IPS DF 4.7 (cell line): ENCODE measurements around the gene GOT2.
"Not testable (repeated sequence)": the region's sequence is repeated elsewhere in the genome, so short reads cannot be mapped to it uniquely, and the experiment has no call there.

Experiments used
- DNase-seq: peaks from one replicate; pipeline ENCODE4 v3.0.0-alpha.2; 2013; ENCODE audit warnings: low spot score; ENCODE audit errors: extremely low read depth

The GOT2 gene

DNA sequence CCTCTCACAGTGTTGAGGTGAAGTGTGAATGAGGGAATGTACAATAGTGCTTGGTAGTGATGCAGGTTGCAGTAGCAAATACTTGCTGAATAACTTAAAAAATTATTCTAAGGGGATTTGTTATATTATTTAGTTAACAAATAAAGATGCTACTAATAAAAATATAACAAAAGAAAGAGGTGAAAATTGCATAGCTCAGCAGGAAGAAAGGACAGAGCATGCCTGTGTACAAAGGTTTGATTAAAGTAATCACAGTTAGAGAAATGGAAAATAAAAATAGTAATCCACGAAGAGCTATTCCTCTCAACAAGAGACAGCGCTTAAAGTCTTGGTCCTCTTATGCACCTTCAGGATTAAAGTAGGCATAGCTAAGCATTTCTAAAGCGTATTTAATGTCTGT is 11.0 kb downstream of the GOT2 start:
- DNase-seq = no peak

DNA sequence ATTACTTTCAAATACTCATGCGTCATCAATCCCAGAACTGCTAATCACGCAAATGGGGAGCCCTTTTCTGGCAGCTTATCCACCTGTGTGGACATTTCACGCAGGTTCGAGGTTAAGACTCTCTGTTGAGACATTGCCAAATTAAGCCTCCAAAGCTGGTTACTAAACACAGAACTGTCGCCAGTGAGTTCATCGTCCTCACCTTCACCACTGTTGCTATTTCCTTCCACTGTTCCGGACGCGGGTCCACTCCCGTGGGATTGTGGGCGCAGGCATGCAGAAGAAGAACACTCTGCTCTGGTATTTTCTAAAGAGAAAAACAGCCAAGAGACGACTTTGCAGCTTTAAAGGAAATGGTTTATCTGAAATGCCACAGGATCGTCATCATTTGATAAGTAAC is 16.1 kb downstream of the GOT2 start:
- DNase-seq = no peak

DNA sequence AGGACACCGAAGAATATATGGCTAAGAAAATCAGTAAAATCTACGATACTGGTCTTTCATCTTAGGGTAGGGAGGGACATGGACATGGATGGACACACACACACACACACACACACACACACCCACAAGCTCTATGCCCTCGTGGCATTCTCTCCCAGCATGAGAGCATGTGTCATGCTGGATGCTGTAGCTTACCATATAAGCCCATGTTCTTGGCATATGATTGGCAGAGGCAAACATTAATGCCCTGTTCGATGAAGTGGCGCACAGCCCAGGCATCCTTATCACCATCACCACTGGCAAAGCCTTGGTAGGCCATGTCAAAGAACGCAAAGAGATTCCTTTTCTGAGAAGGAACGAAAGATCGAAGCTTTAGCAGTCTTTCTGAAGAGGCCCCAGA is 17.6 kb downstream of the GOT2 start:
- DNase-seq = no peak

DNA sequence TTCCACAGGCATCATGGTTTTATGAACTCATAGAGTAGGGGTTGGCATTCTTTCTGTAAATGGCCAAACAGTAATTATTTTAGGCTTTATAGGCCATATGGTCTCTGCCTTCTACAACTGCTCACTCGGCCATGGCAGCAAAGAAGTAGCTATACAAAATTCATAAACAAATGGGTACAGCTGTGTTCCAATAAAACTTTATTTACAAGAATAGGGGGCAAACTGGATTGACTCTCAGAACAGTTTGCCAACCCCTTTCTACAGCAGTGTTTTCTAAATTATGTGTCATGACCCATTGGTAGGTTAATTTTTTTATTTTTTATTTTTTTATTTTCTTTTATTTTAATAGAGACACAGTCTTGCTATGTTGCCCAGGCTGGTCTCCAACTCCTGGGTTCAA is 20.4 kb downstream of the GOT2 start:
- no peak for DNase-seq

DNA sequence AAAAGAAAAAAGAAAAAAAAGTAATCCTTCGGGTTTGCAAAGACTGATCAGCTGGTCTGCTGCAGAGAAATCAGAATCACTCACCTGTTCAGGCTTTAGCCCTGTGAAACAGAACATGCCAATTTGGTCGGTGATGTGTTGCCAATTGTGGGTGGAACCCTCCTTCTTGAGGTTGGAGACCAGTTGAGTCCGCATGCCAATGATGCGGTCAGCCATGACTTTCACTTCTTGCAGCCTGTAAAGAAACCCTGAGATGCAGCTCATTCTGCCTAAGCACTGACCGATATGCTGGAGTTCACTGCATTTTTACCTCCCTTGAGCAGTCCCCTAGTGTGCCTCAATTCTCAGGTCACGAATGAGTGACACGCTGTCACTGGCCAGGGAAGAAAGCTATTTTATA is 24.8 kb downstream of the GOT2 start:
- DNase-seq = no peak

DNA sequence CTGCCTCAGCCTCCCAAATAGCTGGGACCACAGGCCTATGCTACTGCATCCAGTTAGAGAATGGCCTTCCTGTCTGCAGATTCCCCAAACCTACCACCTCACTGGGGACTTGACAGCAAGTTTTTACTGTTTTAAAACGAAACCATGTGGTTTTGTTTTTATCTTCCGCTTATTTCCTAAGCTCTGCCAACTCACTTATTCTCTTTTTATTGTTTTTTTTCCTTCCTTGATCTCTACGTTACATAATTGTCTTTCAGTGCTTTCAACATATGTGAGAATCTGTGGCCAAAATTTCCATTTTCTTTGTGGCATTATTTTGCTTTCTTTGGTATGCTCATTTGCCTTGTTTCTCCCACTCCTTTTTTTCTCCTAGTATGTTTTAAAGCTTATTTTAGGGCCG is 35.0 kb downstream of the GOT2 start:
- no peak for DNase-seq

DNA sequence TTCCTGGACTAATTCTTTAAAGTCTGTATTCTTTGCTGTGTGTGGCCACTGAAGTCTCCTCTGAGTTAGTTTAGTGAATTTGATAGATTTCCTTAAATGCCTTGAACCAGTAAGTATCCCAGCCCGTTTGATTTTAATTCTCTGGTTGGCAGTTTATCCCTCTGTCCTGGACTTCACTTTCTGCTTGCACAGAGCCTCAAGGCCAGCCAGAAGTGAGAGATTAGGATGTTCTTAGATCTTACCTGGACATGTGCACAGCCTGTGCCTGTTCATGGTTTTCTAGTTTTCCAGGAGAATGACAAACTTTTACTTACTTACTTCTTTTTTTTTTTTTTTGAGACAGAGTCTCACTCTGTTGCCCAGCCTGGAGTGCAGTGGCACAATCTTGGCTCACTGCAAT is 38.7 kb downstream of the GOT2 start:
- DNase-seq = no peak

DNA sequence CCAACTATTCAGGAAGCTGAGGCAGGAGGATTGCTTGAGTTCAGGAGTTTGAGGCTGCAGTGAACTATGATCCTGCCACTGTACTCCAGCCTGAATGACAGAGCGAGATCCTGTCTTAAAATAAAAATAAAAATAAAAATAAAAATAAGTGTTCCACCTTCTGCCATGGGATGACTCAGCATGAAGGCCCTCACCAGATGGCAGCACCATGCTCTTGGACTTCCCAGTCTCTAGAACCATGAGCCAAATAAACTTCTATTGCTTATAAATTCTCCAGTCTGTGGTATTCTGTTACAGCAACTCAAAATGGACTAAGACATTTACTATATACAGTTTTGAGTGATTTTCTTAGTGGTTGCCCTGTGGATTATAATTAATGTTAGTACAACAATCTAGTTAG is 41.7 kb downstream of the GOT2 start:
- no peak for DNase-seq

DNA sequence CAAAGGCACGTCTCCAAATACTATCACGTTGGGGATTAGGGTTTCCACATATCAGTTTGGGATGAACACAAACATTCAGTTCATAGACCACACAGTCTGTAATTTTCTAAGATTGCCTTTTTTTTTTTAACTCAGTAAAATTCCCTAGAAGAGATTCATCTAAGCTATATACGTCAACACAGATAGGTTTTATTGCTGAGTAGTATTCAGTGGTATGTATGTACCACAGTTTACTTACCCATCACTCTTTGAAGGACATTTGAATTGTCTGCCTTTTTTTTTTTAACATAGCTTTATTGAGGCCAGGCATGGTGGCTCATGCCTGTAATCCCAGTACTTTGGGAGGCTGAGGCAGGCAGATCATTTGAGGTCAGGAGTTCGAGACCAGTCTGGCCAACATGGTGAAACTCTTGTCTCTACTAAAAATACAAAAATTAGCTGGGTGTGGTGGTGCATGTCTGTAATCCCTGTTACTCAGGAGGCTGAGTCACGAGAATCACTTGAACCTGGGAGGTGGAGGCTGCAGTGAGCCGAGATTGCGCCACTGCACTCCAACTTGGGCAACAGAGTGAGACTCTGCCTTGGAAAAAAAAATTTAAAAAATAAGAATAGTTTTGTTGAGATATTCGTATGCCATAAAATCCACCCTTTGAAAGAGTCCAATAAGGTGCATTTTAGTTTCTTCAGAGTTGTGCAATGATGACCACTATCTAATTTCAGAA is 47.0 kb downstream of the GOT2 start:
- not testable (repeated sequence) for DNase-seq

DNA sequence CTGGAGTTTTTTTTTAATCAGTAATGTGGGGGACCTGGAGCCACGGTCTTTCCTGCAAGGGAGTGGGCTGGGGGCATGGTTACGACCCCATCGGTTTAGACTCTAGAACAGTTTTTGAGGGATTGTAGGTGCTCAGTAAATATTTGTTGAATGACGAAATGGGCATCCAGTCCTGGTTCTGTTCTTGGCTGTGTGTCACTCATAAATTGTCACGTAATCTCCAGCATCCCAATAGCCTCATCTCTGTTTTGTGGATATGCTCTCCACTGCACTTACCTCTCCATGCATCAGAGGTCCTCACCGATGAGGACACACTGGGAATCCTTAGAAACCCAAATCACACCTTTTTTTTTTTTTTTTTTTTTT is 49.0 kb downstream of the GOT2 start:
- no peak for DNase-seq

DNA sequence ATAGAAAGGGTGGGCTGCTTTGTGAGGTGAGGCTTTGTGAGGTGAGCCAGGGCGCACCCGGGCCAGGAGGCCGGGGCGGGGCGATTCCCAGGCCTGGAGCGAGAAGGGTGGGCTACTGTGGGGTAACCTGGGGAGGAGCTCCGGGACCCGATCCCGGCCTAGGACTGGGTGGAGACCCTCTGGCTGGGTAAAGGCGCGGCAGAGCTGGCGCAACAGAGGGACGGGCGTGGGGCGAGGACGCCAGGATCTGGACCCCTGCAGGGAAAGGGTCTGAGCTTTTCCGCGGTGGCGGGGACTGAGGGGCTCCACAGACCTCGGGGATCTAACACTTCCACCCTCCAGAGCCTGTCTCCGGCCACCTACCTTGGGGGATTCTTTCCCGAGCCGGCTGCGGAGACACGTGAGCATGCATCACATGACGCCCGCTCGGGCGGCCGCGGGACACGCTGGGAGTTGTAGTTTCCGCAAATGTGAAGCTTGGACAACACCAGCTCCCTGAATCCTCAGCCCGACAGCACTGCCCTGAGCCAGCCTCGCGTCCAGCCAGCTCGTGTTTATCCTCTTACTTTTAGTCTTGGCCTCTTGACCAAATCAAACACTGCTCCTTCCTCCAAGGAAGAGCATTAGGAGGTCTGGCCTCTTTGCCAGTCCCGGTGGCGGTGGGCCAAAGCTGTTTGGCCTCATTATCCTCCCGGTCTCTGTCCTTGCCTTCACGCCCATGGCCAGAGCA is 49.6 kb downstream of the GOT2 start, which contains the start of gene SLC38A7:
SLC38A7 (minus strand) TSS at position 417 of the 730 bp plus-strand sequence. CDS start 4,644 bp downstream, outside the sequence.
- DNase-seq = peak; percentile 51

DNA sequence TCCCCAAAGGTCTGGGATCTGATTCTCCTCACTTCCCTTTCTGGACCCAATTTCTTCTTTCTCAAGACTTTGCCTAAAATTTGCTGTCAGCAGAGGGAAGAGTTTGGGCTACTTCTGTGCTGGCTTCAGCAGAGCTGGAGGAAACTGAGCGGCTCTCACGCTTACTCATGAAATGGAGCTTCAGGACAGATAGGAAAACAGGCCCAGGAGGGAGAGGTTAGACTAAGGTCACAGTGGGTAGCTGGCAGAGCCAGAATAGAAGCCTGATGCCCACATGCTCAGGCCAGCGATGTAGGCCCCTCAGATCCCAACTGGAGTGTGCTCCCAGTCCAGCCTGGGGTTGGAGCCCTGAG is 50.1 kb downstream of the GOT2 start:
- no peak for DNase-seq

DNA sequence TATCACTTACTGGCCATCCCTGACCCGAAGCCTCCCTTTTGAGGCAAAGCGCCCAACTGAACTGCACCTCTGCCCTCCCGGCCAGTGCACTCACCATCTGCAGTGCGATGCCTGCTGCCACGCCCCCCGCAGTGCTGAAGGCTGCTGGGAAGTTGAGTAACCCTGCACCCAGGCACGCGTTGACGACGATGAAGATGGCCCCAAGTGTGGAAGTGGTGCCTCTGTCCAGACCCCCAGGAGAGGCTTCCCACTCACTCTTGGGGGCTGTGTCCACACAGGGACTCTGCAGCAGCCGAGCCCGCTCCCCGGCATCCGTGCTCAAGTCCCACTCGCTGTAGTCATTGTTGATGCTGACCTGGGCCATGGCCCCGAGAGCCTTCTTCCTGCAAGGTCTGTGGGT is 54.4 kb downstream of the GOT2 start:
- DNase-seq = no peak

DNA sequence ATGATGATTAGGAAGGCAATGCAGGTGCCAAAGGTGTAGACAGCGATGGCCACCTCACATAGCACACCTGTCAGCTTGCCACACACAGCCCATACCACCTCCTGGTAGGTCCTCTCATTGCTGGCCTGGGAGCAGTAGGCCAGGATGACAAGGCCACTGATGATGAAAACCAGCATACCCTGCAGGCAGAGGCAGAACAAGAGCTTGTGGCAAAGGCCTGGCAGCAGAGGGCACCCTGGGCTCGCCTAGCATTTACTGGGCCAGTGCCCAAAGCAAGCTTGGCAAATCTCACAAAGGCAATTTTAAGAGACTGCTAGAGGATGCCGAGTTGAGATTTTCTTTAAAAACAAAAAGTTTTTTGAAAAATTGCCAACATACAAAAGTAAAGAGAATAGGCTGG is 55.4 kb downstream of the GOT2 start:
- DNase-seq = no peak

DNA sequence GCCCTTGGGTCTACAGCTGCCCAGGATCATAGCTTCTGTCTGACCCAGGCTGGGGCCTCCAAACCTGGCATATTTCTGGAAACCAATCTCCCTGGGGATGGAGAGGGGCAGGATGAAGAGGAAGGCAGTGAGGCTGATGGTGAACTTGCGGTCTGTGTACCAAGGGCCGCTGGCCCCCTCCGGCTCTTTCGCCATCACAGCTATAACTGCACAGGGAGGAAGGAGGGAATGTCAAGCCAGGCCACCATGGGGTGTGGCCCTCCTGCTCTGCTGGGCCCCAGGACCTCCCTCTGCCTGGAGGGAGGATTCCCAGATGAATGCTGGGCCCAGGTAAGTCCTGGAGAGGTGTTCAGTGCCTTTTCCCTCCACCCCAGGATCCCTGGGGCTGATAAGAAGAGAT is 55.8 kb downstream of the GOT2 start:
- DNase-seq = no peak

DNA sequence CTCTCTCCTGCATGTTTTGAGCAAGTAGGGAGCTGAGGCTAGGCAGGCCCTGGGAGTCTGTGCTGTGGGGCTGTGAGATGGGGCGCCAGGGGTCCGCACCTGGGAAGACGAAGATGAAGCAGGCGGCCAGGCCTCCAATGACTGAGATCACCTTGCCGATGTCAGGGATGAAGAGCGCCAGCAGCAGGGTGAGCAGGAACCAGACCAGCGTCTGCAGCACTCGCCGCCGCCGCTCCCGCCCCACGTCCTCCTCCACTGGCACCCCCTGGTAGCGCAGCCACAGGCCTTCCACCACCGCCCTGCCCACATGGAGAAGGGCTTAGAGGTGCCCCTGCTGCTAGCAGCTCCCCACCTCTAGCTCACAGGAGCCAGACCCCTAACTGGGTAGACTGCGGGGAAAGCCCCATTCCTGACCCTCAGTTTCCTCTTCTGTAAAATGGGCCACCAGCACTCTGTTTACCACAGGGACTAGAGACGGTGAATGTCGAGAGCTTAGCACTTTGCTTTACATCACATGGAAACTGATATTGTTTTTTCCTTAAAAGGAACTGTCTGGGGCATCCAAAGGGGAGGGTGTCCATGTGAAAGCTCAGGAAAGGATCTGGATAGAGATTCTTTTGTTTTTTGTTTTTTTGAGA is 63.1 kb downstream of the GOT2 start:
- no peak for DNase-seq

DNA sequence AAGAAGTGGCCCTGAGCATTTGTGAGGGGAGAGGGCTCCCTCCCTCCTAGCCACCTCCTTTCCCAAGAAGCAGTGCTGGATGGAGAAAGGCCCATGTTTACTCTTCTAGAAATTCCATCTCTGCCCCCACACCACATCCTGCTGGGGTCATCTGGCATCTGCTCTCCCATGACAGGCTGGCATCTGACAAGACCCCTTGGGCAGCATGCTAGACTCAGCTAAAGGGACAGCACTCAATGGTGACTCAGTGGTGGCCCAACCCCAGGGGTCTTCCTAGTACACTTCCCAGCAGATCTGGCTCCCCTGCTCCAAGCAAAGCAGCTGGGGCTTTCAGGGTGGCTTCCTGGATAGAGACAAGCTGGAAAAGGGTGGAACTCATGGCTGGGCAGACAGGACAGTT is 63.9 kb downstream of the GOT2 start:
- no peak for DNase-seq

DNA sequence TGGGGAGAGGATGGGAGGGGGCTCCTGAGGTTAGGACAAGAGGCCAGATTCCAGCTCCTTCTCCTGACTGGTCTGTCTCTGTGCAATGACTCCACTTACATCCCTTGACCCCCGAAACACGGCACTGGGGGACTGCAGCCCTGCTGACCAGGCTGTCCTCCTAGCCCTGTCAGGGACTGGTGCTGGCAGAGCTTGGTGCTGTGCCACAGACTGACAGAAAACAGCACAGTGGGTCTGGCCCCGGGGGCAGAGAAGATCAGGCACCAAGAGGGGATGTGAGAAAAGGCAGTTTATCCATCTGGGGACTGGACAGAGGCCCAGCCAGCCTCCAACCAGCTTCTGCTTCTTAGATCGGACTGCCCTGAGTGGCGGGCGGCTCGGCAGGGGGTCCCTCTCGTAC is 68.9 kb downstream of the GOT2 start:
- DNase-seq = no peak

DNA sequence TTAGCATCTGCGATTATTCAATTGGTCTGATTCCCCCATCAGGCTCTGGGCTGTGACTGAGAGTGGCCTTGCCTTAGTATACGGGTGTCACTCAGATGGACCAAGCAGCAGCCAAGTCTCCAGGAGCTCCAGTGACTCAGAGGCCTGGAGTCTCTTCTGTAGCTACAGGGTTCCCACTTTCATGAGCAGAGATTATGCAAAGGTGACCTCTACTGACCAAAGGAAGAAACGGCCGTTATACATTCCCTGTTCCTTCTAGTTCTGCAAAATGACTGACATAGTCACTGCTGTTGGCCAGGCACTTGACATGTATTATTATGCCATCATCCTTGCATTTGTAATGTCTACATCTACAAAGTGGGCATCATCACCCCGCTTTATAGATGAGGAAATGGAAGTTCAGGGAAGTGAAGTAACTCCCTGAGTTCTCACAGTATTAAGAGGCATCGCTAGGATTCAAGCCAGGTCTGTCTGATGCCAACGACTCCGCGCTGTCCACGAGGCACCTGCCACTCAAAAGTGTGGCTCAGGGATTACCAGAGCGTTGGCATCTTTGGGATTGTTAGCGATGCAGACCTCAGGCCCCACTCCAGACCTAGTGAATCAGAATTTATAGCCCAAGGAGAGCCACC is 72.8 kb downstream of the GOT2 start:
- peak; percentile 58 for DNase-seq

DNA sequence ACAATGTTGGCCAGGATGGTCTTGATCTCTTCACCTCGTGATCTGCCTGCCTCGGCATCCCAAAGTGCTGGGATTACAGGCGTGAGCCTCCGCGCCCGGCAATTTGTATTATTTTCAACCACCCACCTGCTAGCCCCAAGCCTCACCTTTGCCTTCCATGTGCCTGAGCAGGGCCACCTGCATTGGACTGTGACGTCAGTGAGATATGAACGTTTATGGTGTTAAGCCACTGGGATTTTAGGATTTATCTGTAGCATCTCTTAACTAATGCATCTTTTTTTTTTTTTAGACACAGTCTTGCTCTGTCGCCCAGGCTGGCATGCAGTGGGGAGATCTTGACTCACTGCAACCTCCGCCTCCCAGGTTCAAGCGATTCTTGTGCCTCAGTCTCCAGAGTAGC is 74.2 kb downstream of the GOT2 start:
- DNase-seq = not testable (repeated sequence)

DNA sequence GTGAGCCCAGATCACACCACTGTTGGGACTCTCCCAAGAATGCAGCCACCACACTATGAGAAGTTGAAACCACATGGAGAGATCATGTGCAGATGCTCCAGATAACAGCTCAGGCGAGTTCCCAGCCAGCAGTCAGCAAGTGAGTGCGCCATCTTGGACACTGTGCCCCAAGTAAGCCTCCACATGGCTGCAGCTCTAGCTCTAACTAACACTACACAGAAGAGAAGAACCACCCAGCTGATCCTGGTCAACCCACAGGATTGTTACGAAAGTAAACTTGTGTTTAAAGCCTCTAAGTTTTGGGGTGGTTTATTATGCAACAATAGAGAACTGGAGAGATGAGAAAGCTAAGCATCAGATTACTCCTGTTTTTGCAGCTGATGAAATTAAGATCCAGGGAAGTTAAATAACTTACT is 75.3 kb downstream of the GOT2 start:
- DNase-seq = no peak
